Spinal cord (tissue), 10 donors: Measurements from ENCODE around the gene KRT7. TPM values are rescaled to one million over a fixed set of nuclear protein-coding genes. Genes with fewer than 3 reads are reported as not detected.
"Not testable (repeated sequence)": the region's sequence is repeated elsewhere in the genome, so short reads cannot be mapped to it uniquely, and the experiment has no call there.

Experiments used
- DNase-seq, 6 donors: peaks; one replicate each; pipeline versions ENCODE4 v3.0.0 to v3.0.0-alpha.2; 2013 to 2015; ENCODE audit warnings: low spot score in 6 of 6, low read depth in 4 of 6
- H3K27ac ChIP-seq: one replicate; pipeline ENCODE4 v1.5.1; 2013; ENCODE audit warnings: low read depth, low read length, control low read depth
- H3K27me3 ChIP-seq: one replicate; pipeline ENCODE4 v1.6.1; 2013; ENCODE audit warnings: low read length; ENCODE audit not compliant: control insufficient read depth, insufficient read depth
- H3K36me3 ChIP-seq: one replicate; pipeline ENCODE4 v1.6.1; 2013; ENCODE audit warnings: low read length; ENCODE audit not compliant: control insufficient read depth, insufficient read depth
- H3K4me1 ChIP-seq: one replicate; pipeline ENCODE4 v1.6.1; 2013; ENCODE audit warnings: low read length; ENCODE audit not compliant: control insufficient read depth, insufficient read depth
- H3K4me3 ChIP-seq: one replicate; pipeline ENCODE4 v1.5.1; 2013; ENCODE audit warnings: low read depth, low read length, control low read depth
- H3K9me3 ChIP-seq: one replicate; pipeline ENCODE4 v1.6.1; 2013; ENCODE audit warnings: low read length; ENCODE audit not compliant: control insufficient read depth, insufficient read depth
- WGBS: methylation state at CpG from one replicate; pipeline ENCODE4 v1.1.5; 2013; ENCODE audit warnings: missing lambda C conversion rate; ENCODE audit not compliant: insufficient coverage; 5-methylcytosine and 5-hydroxymethylcytosine counted together
- polyA plus RNA-seq, 2 donors: library from polyadenylated mRNA; unstranded; fragments of 120-200 nt; gene quantifications; one replicate each; pipeline ENCODE4 v1.2.1, GENCODE V29; 2013; ENCODE audit not compliant: insufficient read length in 2 of 2
- total RNA-seq, 2 donors: library from RNA; depleted of rRNA in 1 of 2; stranded (reverse); fragments of 120-200 nt in 1 of 2; fragments of >200 nt in 1 of 2; gene quantifications; one replicate each; pipeline versions ENCODE4 v1.2.3 to v1.2.4, GENCODE V29; 2013 to 2014
- donor health status: healthy.

Gene KRT7
- total and polyA plus RNA-seq, 4 donors: 0.33 to 1.2 (median 0.63) TPM; not detected in 1

GRCh38 chr12:52285851-52286530, 52.9 kb downstream of the KRT7 start:
- Histone ChIP-seq H3K27me3 (no peaks in the 10 kb centered on the region), H3K36me3 (no peaks in the 10 kb centered on the region), H3K4me1 (no peaks in the 10 kb centered on the region), H3K4me3 (no peak overlapping the region), H3K9me3 (no peaks in the 10 kb centered on the region), H3K27ac (no peak overlapping the region)
- WGBS: 89% methylated on average over 23 of the region's 24 CpGs
- no peak for DNase-seq

DNA sequence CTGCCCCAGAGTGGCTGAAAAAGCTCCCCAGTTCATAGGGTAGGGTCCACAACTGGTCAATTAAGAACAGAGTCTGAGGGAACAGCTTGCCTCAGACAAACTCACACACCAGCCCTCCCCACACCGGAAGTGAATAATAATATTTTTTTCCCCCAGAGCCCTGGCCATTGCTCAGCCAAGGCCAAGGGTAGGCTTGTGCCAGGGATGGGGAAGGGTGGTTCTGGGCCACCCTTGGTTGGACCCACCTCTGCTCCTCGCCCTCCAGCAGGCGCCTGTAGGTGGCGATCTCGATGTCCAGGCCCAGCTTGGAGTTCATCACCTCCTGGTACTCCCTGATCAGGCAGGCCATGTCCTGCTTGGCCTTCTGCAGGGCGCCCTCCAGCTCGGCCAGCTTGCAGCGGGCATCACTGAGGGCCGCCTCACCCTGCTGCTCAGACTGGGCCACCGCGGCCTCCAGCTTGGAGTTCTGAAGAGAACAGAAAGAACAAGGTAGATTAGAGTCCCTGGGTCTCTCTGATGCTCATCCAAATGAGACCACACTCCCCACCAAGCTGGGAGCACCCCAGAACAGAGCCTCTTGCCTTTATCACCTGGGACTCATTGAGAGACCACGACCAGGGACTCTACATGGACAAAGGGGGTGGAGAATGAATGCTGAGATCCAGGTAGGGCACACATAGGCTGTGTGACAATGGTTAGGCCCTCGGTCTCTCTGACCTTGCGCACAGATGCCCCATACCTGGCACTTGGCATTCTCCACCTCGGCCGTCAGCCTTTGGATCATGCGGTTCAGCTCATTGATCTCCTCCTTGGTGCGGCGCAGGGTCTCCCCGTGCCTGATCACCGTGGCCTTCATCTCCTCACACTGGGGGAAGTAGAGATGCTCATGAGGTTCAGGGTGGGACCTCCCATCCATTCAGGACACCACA, 54.1 kb downstream of the KRT7 start:
- H3K27me3 ChIP-seq, H3K27ac ChIP-seq, H3K9me3 ChIP-seq, H3K36me3 ChIP-seq, DNase-seq, H3K4me3 ChIP-seq, H3K4me1 ChIP-seq: not testable (repeated sequence)
- 100% methylated on average over 6 of the region's 21 CpGs for WGBS

DNA sequence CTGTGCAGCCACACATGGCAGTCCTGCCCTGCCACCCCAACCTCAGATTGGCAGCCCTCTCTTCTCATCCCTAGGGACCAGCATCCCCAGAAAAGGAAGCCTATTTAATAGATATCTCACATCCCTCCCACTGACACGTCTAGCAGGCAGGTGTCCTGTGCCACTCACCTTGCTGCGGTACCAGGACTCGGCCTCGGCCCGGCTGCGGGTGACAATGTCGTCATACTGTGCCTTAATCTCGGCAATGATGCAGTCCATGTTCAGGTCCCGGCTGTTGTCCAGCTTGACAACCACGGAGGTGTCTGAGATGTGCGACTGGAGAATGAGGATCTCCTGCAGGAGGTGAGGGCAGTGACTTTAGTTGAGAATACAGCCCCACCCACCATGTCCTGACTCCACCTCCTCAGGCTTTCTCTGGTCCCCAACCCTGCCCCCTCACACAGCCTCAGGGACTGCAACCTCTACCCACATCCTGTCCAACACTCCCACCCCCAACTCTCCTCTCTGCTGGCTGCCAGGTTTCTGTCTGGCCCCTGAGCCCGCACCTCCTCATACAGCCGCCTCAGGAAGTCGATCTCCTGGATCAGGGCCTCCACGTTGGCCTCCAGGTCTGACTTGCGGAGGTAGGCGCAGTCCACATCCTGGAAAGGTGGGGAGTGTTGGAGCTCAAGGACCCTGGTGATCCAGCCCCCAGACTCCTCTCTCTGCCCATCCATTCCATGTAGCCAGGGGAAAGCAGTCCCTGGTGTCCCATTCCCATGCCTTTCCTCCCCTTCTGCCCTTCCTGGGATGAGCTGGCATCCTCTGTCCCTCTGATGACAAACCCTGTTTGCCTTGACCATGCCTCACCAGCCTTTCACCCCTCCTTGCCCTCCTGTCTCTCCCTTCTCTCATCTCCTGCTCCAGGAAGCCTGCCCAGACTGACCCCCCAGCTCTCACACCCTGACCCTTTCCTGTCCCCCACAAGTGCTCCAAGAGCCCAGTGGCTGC, 55.1 kb downstream of the KRT7 start:
- not testable (repeated sequence) for H3K9me3 ChIP-seq, DNase-seq, H3K36me3 ChIP-seq, H3K4me3 ChIP-seq, H3K27me3 ChIP-seq, H3K4me1 ChIP-seq, H3K27ac ChIP-seq
- 95% methylated on average over 4 of the region's 17 CpGs for WGBS

DNA sequence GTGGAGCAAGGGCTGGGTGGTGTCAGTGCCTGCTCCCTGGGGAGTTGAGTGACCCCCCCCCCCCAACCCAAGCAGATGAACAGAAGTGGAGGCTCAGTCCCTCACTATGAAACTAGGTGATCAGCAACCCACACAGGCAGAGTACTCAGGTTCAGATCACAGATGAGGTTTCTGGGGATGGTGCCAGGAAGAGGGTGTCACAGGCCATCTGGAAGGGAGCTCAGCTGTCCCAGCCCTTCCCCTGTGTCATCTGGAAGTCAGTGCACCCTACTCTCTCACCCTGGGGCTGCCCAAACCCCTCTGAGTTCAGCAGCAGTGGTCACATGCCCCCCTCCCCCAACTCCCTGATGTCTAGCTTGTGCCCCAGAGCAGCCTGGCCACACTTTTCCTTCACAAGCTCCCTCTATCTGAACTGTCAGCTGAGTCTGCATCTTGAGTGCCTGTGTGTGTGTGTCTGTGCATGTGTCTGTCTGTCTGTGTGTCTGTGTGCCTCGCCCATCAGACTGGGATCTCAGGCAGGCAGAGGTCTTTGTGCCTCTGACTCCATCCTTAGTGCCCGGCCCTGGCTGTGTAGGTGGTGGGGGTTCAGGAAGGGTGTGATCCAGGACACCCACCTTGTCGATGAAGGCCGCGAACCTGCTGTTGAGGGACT, 57.6 kb downstream of the KRT7 start:
- no CpG with 5 or more reads among the region's 5 CpGs for WGBS
- not testable (repeated sequence) for H3K4me1 ChIP-seq, DNase-seq, H3K4me3 ChIP-seq, H3K27ac ChIP-seq, H3K36me3 ChIP-seq, H3K9me3 ChIP-seq, H3K27me3 ChIP-seq

- H3K27ac ChIP-seq: no peak within 1 kb of the TSS
- no peak within 1 kb of the TSS for H3K4me3 ChIP-seq
- H3K27me3 ChIP-seq: peaks cover 4% of the 10 kb centered on the region
- whole genome bisulfite sequencing: 26% methylated on average over 23 of the region's 32 CpGs
- no peaks in the 10 kb centered on the region for H3K4me1 ChIP-seq
- H3K36me3 ChIP-seq: no peaks in the 10 kb centered on the region
- DNase-seq: no peak
- no peaks in the 10 kb centered on the region for H3K9me3 ChIP-seq
Observed at GRCh38 chr12:52291267-52291935, 58.4 kb downstream of the KRT7 start, which contains the start of gene KRT81. KRT81 (minus strand) TSS chr12:52291534; CDS start chr12:52291465, 69 bp downstream.

- H3K27ac ChIP-seq: no peak overlapping the region
Observed at GRCh38 chr12:52293926-52294325, 60.9 kb downstream of the KRT7 start.

DNA sequence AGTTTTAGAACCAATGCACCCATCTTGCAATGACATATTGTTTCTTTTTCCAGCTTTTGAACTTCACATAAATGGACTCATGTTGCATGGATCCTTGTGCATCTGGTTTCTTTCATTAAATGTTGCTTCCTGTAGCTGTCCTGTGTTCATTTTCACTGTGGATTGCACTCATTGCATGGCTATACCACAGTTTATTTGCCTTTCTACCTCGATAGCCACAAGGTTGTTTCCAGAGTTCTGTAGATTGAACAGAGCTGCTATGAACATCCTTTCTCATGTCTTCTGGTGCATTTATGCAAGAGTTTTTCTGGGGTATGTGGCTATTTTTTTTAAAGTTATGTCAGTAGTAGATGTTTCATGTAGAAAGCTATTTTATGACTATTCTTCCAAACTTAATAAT, 61.8 kb downstream of the KRT7 start:
- DNase-seq: no peak
- peaks cover 4% of the 10 kb centered on the region for H3K27me3 ChIP-seq
- no peaks in the 10 kb centered on the region for H3K36me3 ChIP-seq
- no peak overlapping the region for H3K4me3 ChIP-seq
- no peak overlapping the region for H3K27ac ChIP-seq
- no peaks in the 10 kb centered on the region for H3K9me3 ChIP-seq
- H3K4me1 ChIP-seq: no peaks in the 10 kb centered on the region
- no CpG with 5 or more reads among the region's 1 CpG for WGBS

More at GRCh38 chr12:52293926-52294325, 60.9 kb downstream of the KRT7 start:
- DNase-seq: no peak
- H3K27me3 ChIP-seq: peaks cover 4% of the 10 kb centered on the region
- no peaks in the 10 kb centered on the region for H3K4me1 ChIP-seq
- no CpG with 5 or more reads among the region's 1 CpG for WGBS
- H3K36me3 ChIP-seq: no peaks in the 10 kb centered on the region
- no peaks in the 10 kb centered on the region for H3K9me3 ChIP-seq
- no peak overlapping the region for H3K4me3 ChIP-seq

GRCh38 chr12:52295663-52296062, 62.6 kb downstream of the KRT7 start:
- 83% methylated on average over 1 of the region's 1 CpG for WGBS
- Histone ChIP-seq H3K27me3 (peaks cover 4% of the 10 kb centered on the region), H3K4me3 (no peak overlapping the region), H3K36me3 (no peaks in the 10 kb centered on the region), H3K27ac (no peak overlapping the region), H3K4me1 (no peaks in the 10 kb centered on the region), H3K9me3 (no peaks in the 10 kb centered on the region)
- no peak for DNase-seq
